HG03045 (cell line): ENCODE results near the gene GGN.
"Not testable (repeated sequence)": the region's sequence is repeated elsewhere in the genome, so short reads cannot be mapped to it uniquely, and the experiment has no call there.

ENCODE experiments used
- ATAC-seq: cut with Tn5 transposase; IDR thresholded peaks from one replicate; pipeline ENCODE4 v1.9.1; 2021; ENCODE audit warnings: mild to moderate bottlenecking, moderate library complexity; ENCODE audit not compliant: unreplicated experiment

The GGN gene, protein sequence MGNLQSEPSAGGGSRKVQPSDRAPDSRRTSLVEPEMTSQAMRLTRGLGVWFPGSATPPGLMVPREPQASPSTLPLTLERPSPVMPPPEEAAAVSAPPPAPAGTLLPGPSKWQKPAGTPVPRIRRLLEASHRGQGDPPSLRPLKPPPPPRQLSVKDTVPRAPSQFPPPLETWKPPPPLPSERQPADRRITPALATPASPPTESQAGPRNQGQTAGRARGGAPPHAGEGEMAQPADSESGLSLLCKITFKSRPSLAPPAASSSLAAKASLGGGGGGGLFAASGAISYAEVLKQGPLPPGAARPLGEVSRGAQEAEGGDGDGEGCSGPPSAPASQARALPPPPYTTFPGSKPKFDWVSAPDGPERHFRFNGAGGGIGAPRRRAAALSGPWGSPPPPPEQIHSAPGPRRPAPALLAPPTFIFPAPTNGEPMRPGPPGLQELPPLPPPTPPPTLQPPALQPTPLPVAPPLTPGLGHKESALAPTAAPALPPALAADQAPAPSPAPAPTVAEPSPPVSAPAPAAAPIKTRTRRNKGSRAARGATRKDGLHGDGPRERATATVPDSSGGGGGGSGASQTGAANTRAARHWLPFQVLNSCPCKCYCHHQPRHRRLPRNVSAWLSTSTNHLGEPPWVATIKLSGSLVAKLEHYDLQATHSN

DNA sequence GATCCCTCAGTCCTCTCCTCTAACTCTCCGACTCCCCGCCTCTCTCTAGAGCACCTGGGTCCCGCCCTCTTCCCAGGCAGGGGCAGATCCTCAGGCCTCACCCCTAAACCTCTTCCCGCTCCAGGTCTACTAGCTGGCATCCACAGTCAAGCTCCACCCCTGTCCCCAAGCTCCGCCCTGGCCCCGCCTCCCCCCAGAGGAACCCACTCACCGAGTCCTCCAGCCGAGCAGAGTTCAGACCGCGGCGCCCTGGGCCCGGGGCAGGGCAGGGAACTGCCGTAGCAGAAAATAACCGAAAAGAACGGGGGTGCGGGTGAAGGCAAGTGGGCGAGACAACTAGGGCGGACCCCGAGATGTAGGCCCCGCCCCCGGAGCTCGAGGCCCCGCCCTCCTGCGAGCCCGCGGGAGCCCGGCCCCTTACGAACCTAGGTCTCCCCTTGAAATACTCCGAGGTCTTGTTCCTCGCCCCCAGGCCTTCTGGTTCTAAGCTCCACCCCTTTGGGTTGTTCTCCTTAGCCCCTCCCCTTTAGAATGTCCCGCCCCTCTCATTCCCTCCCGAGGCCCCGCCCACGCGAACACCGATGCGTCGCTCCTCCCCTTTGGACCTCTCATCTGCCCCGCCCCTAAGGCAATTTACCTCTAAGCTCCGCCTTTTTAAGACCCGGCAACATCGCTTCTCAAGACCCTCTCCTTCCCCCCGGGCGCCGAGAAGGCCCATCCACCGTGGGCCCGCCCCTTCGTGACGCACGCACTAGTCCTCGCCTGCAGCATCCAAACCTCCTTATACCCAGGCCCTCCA lies at the start of gene GGN:
Gene GGN (minus strand): TSS at position 485 of the 799 bp plus-strand sequence. CDS start 773 bp downstream, outside the sequence.
- no peak for ATAC-seq

DNA sequence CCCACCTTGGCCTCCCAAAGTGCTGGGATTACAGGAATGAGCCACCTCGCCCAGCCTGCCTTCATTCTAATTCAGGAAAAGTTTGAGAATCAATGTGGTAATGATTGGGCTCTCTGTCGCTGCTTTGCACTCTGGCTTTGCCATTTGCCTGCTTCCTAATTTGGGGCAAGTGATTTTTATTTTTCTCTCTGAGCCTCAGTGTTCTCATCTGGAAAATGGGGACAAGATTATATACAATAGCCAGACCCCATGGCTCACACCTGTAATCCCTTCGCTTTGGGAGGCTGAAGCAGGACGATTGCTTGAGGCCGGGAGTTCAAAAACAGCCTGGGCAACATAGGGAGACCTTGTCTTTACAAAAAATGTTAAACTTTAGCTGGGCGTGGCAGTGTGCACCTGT lies 49.5 kb upstream of the GGN start:
- no peak for ATAC-seq

DNA sequence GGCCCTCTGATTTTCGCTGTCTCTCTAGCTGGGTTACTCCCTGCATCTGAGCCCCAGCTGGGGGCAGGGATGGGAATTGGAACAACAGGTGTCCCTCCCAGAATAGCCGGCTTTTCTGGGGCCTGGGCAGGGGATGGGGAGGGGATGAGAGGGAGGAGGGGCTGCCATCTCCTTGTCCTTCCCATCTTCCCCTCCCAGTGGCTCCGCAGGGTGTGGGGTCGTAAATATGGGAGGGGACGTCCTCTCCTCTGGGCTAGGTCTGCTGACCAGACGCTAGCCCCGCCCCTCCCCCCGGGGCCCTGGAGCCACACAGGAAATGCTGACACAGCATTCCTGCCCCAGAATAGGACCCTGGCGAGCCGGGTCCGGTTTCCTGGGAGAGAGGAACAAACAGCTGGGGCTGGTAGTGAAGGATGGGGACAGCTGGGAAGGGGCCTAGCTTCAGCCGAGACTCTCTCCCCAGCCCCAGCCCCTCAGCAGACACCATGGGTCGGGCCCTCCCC lies 46.8 kb upstream of the GGN start:
- no peak for ATAC-seq

DNA sequence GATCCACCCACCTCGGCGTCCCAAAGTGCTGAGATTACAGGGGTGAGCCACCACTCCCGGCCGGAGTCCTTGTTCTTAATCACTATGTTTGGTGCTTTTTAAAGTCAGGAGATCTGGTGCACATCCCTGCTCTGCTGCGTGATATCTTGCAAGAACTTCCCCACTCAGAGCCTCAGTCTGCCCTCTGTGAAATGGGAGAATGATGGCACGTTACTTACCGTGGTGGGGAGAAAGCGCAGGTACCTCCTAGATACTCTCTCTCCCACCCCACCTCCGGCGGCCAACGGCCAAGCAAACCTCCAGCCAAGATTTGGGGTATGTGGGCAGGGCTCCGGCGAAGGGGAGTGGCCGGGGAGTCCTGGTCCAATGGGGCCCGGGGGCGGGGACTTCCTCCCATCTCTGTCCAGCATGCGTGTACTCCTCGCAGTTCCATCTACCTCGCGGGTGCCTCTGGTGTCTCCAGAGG lies 45.5 kb upstream of the GGN start, which contains the start of gene RYR1:
Gene RYR1 (plus strand): TSS at position 424 of the 466 bp plus-strand sequence. CDS start 139 bp downstream, outside the sequence.
- ATAC-seq, result no peak

DNA sequence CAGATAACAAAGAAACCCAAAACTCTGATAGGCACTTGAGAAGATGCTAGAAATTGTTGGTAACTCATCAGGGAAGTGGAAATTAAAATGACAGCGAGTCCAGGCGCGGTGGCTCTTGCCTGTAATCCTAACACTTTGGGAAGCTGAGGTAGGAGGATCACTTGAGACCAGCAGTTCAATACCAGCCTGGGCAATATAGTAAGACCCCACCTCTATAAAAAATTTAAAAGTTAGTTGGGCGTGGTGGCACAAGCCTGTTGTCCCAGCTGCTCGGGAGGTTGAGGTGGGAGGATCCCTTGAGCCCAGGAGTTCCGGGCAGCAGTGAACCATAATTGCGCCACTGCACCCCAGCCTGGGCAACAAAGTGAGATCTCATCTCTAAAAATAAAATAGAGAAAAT lies 43.1 kb upstream of the GGN start:
- no peak for ATAC-seq

DNA sequence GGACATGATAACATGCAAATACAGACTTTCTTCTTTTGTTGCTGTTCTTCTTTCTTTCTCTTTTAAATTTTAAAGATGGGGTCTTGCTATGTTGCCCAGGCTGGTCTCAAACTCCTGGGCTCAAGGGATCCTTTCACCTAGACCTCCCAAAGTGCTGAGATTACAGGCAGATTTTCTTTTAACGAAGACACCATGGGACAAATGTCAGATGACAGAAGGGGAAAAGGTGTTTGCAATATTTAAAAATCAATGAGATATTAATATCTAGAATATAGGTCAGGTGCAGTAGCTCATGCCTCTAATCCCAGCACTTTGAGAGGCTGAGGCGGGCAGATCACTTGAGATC lies 42.0 kb upstream of the GGN start:
- no peak for ATAC-seq

DNA sequence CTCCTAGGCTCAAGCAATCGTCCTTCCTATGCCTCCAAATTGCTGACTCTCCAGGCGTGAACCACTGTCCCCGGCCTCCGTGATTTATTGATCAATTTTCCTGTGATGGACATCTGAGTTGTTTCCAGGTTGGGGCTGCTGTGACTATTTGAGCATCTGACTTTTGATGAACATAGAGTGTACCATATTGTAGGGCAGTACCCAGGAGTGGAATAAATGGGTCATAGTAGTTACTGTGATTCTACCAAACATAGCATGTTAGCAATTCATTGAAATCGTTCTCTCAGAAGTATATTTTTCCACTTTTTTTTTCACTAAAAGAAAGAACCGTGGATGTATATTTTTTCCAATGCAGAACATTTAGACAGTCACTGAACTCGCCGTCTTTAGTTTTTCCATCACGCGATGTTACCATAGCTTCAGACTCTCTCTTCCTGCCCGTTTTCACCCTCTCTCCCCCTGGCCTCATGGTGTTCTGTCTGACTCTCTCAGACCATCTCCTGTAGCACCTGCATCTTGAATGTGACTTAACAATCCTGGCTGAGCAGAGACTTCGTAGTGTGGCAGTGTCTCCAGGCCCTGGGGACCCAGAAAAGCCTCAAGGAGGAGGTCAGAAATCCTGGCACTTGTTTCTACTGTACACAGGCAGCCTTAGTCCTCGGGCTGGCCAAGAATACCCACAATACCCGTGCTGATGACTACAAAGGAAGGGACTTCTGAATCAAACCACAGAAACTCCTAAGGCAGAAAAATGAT lies 41.4 kb upstream of the GGN start:
- no peak for ATAC-seq

DNA sequence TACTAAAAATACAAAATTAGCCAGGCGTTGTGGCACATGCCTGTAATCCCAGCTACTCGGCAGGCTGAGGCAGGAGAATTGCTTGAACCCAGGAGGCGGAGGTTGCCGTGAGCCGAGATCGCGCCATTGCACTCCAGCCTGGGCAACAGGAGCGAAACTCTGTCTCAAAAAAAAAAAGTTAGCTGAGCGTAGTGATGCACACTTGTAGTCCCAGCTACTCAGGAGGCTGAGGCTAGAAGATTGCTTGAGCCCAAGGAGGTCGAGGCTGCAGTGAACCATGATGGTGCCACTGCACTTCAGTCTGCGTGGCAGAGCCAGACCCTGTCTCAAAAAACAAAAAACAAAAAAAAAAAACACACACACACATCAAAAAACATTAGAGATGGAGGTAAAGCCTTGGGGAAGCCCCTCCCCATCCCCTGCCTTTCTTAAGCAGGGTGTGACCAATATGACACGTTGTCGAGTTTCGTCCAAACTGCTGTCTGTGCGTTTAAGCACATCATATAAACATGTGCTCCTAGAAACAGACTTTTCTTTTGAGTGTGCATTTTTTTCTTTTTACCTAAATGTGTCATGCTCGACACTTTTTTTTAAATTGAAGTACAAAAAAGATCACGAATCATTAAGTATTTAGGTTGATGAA lies 39.3 kb upstream of the GGN start:
- ATAC-seq, result not testable (repeated sequence)

DNA sequence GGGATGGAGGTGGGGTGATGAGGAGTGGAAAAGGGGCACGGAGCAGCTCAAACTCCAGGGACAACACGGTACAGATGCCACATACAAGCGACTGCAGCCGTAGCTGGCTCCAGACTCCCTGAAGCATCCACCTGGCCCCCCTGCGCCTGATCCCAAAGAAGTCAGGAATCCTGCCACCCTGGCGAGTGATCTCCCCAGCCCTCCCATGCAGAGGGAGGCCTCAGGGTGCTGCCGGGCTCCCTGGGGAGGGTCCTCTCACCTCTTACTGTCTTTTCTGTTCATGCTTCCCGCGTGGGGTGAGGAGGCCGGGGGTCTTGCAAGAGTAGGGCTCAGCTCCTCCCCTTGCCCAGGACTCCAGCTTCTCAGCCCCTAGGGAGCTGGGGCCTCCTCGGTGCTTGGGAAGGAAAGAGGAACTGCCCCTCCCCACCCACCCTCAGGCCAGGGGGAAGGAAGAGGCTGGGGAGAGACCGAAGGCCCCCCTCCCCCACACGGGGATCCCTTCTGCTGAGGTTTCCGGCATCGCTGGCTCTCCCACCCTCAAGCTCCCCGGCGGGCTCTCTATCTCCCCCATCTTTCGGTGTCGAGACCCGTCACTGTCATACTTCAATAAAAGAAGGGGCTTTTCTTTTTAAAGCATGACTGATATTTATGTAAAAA lies 38.1 kb upstream of the GGN start, which contains the start of gene RASGRP4:
Gene RASGRP4 (minus strand): TSS at position 410 of the 657 bp plus-strand sequence. CDS start 128 bp downstream, at position 282.
- ATAC-seq, result no peak

DNA sequence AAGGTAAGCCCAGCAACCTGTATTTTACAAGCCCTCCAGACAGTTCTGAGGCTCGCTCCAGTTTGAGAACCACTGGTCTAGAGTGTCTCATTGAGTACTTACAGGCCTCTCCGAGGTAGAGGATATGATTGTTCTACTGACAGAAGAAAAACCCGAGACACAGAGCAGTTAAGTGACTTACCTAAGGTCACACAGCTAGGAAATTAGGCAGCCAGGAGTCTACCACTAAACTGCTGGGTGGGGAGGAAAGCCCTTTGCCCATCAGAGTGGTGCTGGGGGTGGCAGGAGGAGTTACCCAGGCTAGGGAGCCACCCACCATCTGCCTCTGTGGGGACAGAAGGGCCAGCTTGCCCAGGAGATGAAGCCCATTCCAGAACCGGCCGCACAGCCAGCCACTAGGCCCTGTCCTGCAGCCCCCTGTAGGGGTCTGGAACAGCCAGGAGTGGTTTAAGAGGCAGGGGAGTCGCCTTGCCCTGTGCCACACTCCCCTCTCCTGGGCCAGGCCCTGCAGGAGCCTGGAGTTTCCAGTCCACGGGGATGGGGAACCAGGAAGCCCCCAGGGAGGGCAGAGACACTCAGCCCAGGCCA lies 37.5 kb upstream of the GGN start:
- ATAC-seq, result no peak

DNA sequence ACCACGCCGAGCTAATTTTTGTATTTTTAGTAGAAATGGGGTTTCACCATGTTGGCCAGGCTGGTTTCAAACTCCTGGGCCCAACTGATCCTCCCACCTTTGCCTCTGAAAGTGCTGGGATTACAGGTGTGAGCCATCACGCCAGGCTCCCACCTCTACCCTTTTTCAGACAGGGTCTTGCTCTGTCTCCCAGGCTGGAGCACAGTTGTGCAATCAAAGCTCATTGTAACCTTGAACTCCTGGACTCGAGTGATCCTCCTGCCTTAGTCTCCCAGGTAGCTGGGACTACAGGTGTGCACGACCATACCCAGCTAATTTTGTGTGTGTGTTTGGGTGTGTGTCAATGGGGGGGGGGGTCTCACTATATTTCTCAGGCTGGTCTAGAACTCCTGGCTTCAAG lies 36.4 kb upstream of the GGN start:
- no peak for ATAC-seq

DNA sequence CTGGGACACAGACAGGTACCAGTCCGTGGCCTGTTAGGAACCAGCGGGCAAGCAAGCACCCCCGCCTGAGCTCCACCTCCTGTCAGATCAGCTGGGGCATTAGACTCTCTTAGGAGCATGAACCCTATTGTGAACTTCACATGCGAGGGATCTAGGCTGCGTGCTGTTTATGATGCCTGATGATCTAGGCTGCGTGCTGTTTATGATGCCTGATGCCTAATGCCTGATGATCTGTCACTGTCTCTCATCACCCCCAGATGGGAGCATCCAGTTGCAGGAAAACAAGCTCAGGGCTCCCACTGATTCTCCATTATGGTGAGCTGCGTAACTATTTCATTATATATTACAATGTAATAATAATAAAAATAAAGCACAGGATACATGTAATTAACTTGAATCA lies 34.6 kb upstream of the GGN start:
- ATAC-seq, result no peak

DNA sequence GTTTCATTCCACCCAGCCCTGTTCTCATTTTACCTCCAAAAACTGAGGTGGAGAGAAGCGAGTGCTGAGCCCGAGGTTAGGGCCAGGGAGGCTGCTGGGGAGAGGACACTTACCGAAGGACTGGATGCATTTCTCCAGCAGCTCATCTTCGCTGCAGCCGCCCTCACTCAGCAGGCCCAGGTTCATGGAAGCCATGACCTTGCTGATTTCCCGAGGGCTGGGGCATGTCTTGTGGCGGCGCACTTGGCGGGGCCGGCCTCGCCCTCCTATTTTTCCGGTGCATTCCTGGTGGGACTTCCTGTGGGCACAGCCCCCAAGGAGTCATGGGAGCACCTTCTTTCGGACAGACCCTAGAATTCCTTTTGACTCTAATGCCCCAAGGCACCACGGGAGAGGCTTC lies 34.0 kb upstream of the GGN start:
- no peak for ATAC-seq

DNA sequence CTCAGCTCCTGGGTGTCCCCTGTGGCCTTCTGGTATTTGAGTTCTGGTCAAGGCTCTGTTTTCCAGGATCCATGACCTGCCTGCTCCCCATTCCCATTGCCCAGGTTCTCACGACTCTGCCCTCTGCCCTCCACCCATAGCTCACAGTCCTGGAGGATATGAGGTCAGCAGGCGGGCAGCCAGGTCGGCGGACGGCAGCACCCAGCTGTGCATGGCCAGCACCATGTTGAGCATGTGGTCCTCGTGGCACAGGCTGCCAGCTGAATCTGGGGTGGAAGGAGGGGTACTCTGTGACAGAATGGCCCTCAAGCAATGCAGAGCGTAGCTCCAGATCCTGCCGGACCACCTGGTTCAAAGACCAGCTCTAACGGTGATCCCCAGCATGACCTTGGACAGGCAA lies 33.1 kb upstream of the GGN start:
- no peak for ATAC-seq

DNA sequence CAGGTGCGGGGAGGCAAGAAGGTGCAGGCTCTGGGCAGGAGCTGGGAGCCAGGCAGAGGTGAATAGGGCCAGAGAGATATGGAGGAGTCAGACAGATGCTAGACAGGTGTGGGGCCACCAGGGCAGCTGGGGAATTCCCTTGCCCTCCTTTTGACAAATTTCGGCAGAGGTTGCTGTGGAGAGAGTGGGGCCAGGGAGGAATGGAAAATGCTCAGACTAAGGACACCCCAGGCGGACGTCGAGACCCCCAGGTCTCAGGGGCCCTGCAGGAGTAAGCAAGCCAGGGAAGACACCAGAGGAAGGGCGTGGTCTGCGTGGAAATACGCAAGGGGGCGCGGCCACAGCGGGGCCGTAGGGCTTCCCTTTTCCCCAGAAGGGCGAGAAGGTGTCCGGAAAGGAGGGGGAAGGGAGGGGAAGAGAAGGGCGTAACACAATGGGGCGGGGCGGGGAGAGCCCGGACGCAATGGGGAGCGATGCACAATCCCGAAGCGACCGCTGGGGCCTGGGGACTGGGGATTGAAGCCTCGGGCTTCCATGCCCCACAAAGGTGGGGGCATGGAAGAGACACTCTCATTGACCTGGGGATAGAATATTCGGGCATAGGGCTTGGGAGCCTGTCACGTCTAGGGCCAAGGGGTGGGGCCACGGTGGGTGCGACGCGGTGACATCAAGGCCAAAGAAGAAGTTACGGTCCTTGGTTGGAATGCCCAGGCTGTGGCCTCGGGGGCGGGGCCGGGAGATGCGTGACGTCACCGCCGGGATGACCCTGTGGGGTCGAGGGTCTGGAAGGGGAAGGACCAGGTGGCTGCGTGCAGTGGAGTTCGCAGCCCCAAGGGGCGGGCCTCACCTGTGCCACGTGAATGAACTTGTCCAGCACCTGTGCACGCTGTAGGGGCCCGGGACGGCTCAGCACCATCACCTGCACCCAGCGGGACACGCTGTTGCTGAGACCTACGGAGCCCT lies 30.0 kb upstream of the GGN start:
- no peak for ATAC-seq

DNA sequence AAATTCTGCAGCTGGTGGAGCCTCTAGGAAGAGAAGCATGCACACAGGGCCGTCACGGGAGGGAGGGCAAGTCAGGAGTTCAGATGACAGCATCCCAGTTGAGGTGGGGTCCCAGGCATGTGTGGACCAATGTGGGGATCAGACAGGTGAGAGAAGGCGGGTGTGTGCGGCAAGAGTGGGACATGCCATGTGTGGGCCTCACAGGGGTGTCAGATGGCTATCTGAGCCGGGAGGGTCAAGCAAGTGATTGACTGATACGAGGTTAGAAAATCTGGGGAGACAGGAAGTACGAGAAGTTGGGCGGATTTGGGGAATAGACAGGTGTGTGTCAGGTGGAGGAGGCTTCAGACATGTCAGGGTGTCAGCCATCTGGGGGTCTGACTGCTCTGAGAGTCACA lies 29.3 kb upstream of the GGN start:
- no peak for ATAC-seq

DNA sequence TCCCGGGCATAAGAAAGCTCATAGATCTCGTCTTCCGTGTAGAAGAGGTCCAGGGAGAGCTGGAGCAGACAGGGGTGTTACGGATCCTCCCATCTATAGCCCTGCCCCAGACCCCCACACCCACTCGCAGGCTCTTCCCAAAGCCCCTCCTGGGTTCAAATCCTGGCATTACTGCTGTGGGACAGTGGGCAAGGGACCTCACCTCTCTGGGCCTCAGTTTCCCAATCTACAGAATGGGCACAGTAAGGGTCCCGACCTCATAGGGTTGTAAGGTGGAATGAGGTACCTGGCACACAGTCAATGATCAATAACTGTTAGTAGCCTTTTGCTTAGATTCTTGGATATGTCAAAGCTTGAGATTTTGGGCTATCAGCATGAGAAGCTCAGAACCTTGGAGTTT lies 25.6 kb upstream of the GGN start:
- ATAC-seq, result no peak

DNA sequence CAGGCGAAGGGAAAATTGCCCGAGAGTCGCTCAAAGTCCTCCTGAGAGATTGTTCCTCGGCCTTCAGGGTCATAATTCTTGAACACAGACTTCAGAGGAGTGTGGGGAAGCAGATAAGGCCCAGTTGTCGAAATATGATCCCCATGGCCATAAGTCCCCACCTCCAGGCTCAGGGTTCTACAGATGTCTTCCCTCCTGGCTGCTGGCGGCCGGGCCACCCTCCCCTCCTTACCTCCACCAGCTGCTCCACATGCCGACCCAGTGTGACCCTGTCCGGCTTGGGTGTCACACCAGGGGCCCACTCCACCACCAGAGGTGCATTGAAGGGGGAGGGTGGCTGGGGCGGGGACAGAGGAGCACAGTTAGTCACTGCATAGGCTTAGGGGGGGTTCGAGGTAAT lies 25.1 kb upstream of the GGN start:
- no peak for ATAC-seq
